Stimulated activated CD8-positive, alpha-beta memory T cell treated with anti-CD3 and anti-CD28 coated beads, Interleukin-12 subunit alpha, Interleukin-12 subunit beta, amount 100 ng/mL, for 1 hour (primary cell): ENCODE measurements around the gene TEAD1.
"Not testable (repeated sequence)": the region's sequence is repeated elsewhere in the genome, so short reads cannot be mapped to it uniquely, and the experiment has no call there.

Source experiments
- DNase-seq: peaks from one replicate; pipeline ENCODE4 v3.0.0-alpha.2; 2020; ENCODE audit warnings: low read depth

Gene TEAD1

GRCh38 chr11:12864316-12865156 lies 190.3 kb downstream of the TEAD1 start:
- DNase-seq: no peak

GRCh38 chr11:12865863-12866595 lies 191.8 kb downstream of the TEAD1 start:
- no peak for DNase-seq

- DNase-seq: no peak
Observed at GRCh38 chr11:12867531-12867930, 193.3 kb downstream of the TEAD1 start.

- no peak for DNase-seq
Observed at GRCh38 chr11:12868315-12869073, 194.3 kb downstream of the TEAD1 start.

GRCh38 chr11:12871241-12871640 lies 197.0 kb downstream of the TEAD1 start:
- no peak for DNase-seq

GRCh38 chr11:12871788-12872321 lies 197.6 kb downstream of the TEAD1 start:
- no peak for DNase-seq

- no peak for DNase-seq
Observed at GRCh38 chr11:12876340-12876739, 202.1 kb downstream of the TEAD1 start.

GRCh38 chr11:12876988-12877387 lies 202.8 kb downstream of the TEAD1 start:
- no peak for DNase-seq

GRCh38 chr11:12877508-12877907 lies 203.3 kb downstream of the TEAD1 start:
- not testable (repeated sequence) for DNase-seq

- no peak for DNase-seq
Observed at GRCh38 chr11:12880327-12880726, 206.1 kb downstream of the TEAD1 start.

- DNase-seq: no peak
Observed at GRCh38 chr11:12882670-12883069, 208.4 kb downstream of the TEAD1 start.

- DNase-seq: no peak
Observed at GRCh38 chr11:12884751-12885318, 210.6 kb downstream of the TEAD1 start.

- DNase-seq: no peak
Observed at GRCh38 chr11:12885717-12886239, 211.6 kb downstream of the TEAD1 start.

GRCh38 chr11:12886508-12886907 lies 212.3 kb downstream of the TEAD1 start:
- DNase-seq: no peak

- DNase-seq: peak; percentile 53
Observed at GRCh38 chr11:12888525-12889158, 214.4 kb downstream of the TEAD1 start.

GRCh38 chr11:12889243-12889642 lies 215.0 kb downstream of the TEAD1 start:
- no peak for DNase-seq

- no peak for DNase-seq
Observed at GRCh38 chr11:12890476-12890875, 216.3 kb downstream of the TEAD1 start.

- peak; percentile 8 for DNase-seq
Observed at GRCh38 chr11:12893787-12894672, 219.8 kb downstream of the TEAD1 start.

- DNase-seq: no peak
Observed at GRCh38 chr11:12897390-12897789, 223.2 kb downstream of the TEAD1 start.

GRCh38 chr11:12897867-12898266 lies 223.6 kb downstream of the TEAD1 start:
- no peak for DNase-seq
